ENCODE results near the gene VSX1. TPM values are rescaled to one million over a fixed set of nuclear protein-coding genes. Genes with fewer than 3 reads are reported as not detected.
A peak's percentile ranks its signal among the peaks of the same experiment; 100 is the strongest.

VSX1 gene
- total RNA-seq, 1 donor from 2014 or later: not detected

DNA sequence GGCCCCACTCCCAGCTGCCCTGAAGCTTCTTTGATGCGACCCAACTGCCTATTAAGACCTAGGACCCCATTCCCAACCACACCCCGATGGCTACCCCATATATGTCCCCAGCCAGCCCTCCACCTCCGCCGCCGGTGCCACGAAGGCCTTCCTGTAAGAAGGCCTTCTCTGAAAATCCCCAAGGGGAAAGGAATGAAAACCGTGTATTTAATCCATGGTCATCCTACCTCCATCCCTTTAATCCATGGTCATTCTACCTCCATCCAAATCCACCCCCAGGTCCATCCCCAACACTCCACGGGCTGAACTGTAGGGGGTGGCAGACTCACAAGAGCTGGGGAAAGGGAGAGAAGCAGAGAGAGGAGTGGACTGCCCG, 545 bp upstream of the VSX1 start:
- intact Hi-C loops (cut with DNase I): no loop called here
- H3K9me3 ChIP-seq: no peaks in the 10 kb centered on the region
- H3K27ac ChIP-seq: no peak overlapping the region
- H3K4me3 ChIP-seq: no peak overlapping the region
- DNase-seq (no peak), ATAC-seq (no peak)
- TF ChIP-seq CTCF (IDR thresholded peaks at IDR 0.05): no peak
- no peaks in the 10 kb centered on the region for H3K36me3 ChIP-seq
- H3K27me3 ChIP-seq (ENCODE audit: low read depth): peaks cover 99% of the 10 kb centered on the region
- peaks cover 26% of the 10 kb centered on the region for H3K4me1 ChIP-seq

DNA sequence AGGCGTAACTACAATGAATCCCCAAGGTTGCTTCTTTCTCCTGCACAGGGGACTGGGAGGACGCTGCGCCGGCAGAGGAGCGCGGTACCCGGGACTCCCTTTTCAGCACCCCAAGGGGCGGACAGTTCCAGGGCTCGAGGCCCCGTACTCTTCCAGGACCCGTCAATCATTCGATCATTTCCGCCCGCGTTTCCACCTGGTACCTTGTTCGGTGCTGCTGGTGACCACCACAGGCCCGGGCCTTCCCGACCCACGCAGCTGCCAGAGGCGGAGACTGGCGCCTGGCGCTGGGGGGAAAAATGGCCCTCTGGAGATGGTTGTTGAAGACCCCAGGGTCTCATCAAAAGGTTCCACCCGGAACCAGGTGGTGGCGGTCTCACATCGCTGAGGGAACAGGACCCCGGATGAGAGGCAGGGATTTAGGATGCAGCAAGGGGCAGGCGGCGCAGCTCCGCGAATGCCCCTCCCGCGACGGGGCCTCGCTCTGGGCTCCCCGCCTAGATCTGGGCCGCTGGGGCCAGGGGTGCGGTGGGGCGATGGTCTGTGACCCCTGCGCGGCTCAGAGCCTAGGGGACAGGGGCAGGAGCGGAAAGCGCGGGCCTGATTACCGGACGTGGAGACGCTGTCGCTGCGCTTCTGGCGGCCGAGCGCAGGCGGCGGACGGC, 744 bp downstream of the VSX1 start:
- Histone ChIP-seq H3K4me1 (peaks cover 36% of the 10 kb centered on the region), H3K27ac (no peak overlapping the region), H3K9me3 (no peaks in the 10 kb centered on the region), H3K4me3 (no peak overlapping the region), H3K27me3 (ENCODE audit: low read depth) (peaks cover 100% of the 10 kb centered on the region), H3K36me3 (no peaks in the 10 kb centered on the region)
- DNase-seq (no peak), ATAC-seq (peak in 1 of 2 donors; percentile 24)
- TF ChIP-seq CTCF (IDR thresholded peaks at IDR 0.05): no peak
- intact Hi-C loops (cut with DNase I): no loop called here

DNA sequence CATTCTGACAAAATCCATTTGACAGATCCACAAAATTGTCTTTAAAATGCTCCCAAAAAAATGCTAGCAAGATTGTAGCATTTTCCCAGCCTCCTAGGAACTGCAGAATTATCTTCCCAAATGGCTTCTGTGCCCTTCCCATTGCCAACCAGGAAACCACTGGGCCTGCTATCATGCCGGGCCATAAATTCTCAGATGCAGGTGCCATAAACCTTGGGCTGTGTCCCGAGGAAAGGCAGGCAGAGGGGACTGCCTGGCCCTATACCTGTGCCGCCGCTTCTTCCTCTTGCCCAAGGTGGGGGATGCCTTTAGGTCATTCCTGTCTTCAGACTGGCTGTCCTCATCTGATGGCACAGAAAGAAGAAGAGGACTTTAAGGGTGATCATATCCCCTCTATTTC, 2.8 kb downstream of the VSX1 start:
- TF ChIP-seq CTCF (IDR thresholded peaks at IDR 0.05): no peak
- DNase-seq: no peak
- Histone ChIP-seq H3K27ac (no peak overlapping the region), H3K9me3 (no peaks in the 10 kb centered on the region), H3K4me3 (no peak overlapping the region), H3K4me1 (peaks cover 28% of the 10 kb centered on the region), H3K27me3 (ENCODE audit: low read depth) (peaks cover 83% of the 10 kb centered on the region), H3K36me3 (no peaks in the 10 kb centered on the region)
- no peak for ATAC-seq
- intact Hi-C loops (cut with DNase I): no loop called here

DNA sequence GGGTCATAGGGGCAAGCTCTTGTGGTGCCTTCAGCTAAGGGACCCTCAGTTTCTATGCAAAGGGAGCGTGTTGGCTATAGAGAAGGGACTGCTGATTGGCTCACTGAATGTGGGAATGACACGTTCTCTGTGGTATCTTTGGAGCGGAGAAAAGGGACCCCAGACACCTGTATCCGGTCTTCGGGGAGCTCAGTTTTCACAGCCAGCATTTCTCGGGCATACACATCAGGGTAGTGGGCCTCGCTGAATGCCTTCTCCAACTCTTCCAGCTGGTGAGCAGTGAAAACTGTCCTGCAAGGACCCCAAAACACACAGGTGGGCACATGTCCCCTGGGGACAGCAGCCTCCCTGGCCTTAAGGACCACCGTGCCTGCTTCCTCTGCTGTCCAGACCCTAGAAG, 3.3 kb downstream of the VSX1 start:
- intact Hi-C loops (cut with DNase I): no loop called here
- TF ChIP-seq CTCF (IDR thresholded peaks at IDR 0.05): no peak
- DNase-seq: no peak
- Histone ChIP-seq H3K9me3 (no peaks in the 10 kb centered on the region), H3K4me1 (peaks cover 23% of the 10 kb centered on the region), H3K36me3 (no peaks in the 10 kb centered on the region), H3K27ac (no peak overlapping the region), H3K4me3 (no peak overlapping the region), H3K27me3 (ENCODE audit: low read depth) (peaks cover 78% of the 10 kb centered on the region)
- ATAC-seq: no peak

GRCh38 chr20:25077610-25078169, 4.3 kb downstream of the VSX1 start:
- no peaks in the 10 kb centered on the region for H3K36me3 ChIP-seq
- DNase-seq (peak; percentile 70), ATAC-seq (peak; percentile 64 to 76)
- H3K4me1 ChIP-seq: peaks cover 17% of the 10 kb centered on the region
- peak overlapping the region; percentile 38 for H3K4me3 ChIP-seq
- TF ChIP-seq CTCF (IDR thresholded peaks at IDR 0.05): no peak
- peaks cover 69% of the 10 kb centered on the region for H3K27me3 ChIP-seq (ENCODE audit: low read depth)
- intact Hi-C loops (cut with DNase I): no loop called here
- H3K27ac ChIP-seq: no peak overlapping the region
- H3K9me3 ChIP-seq: no peaks in the 10 kb centered on the region

Data from lower lobe of right lung (tissue), 2 donors.